AG09319 (cell line): ENCODE data around the gene MTMR12.

Experiments
- DNase-seq: peaks from one replicate; pipeline ENCODE4 v3.0.0-alpha.2; 2010; ENCODE audit warnings: low read depth; ENCODE audit errors: extremely low read depth
- TF ChIP-seq, protein P1 (sequence below): IDR thresholded peaks from 2 replicates; pipeline ENCODE4 v1.5.1; 2011; ENCODE audit warnings: low read depth, mild to moderate bottlenecking, inconsistent platforms, low read length, moderate library complexity

Gene MTMR12

GRCh38 chr5:32353420-32353819 lies 40.7 kb upstream of the MTMR12 start:
- TF ChIP-seq, protein P1, sequence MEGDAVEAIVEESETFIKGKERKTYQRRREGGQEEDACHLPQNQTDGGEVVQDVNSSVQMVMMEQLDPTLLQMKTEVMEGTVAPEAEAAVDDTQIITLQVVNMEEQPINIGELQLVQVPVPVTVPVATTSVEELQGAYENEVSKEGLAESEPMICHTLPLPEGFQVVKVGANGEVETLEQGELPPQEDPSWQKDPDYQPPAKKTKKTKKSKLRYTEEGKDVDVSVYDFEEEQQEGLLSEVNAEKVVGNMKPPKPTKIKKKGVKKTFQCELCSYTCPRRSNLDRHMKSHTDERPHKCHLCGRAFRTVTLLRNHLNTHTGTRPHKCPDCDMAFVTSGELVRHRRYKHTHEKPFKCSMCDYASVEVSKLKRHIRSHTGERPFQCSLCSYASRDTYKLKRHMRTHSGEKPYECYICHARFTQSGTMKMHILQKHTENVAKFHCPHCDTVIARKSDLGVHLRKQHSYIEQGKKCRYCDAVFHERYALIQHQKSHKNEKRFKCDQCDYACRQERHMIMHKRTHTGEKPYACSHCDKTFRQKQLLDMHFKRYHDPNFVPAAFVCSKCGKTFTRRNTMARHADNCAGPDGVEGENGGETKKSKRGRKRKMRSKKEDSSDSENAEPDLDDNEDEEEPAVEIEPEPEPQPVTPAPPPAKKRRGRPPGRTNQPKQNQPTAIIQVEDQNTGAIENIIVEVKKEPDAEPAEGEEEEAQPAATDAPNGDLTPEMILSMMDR, result no peak
- no peak for DNase-seq

GRCh38 chr5:32352685-32353084 lies 39.9 kb upstream of the MTMR12 start:
- TF ChIP-seq, protein P1, result no peak
- no peak for DNase-seq

DNA sequence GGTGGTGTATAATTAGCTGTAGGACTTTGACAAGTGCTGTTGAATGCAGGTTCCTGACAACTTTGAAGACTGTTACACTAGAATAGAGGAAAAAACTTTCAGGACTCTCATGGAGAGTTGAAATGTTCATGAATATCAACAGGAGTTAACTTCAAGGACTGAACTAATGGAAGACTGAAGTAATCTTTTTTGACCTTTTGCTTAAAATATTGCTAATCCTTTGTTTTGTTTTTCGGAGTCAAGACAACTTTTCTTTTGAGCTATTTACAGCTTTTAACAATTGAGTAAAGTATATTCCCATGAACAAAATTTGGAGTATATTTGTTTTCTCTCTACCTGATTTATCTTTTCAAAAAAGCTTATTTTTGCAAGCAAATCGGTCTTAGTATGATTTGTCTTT lies 34.1 kb upstream of the MTMR12 start:
- DNase-seq, result no peak
- TF ChIP-seq, protein P1, result no peak

DNA sequence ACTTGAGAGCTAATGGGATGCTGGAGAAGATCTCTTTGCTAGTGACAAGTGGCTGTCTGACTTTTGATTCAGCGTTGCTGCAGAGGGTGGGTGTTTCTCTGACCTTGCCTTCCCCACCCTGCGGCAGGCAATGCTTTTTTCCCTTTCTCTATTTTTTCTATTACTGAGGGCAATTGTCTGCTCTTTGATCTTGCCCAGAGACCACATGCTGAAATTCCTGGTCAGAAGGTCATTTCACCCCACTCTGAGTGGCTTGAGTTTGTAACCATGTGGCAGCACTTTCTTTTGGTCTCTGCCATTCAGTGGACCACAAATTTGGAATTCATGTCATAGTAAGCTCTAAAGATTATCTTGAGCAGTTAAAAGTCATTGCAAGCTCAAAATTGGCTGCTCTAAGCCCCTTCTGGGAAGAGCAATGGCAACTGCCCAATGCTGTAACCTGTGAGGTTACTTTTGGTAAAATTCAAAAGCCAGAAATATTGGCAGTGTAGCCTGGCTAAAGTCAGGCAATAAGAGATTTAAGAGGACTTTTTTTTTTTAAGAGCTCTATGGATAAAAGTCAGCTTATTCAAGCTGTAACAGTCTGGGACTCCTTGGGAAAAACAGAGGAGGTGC lies 30.4 kb upstream of the MTMR12 start:
- TF ChIP-seq, protein P1, result no peak
- DNase-seq, result no peak

- TF ChIP-seq, protein P1, result no peak
- DNase-seq, result no peak
Measured at GRCh38 chr5:32342656-32343055, 29.9 kb upstream of the MTMR12 start.

- TF ChIP-seq, protein P1, result no peak
Measured at GRCh38 chr5:32339878-32340277, 27.1 kb upstream of the MTMR12 start.

GRCh38 chr5:32339198-32339597 lies 26.5 kb upstream of the MTMR12 start:
- TF ChIP-seq, protein P1, result no peak
- DNase-seq, result no peak

More at GRCh38 chr5:32339878-32340277, 27.1 kb upstream of the MTMR12 start:
- no peak for DNase-seq
